Calu3 (cell line): ENCODE data around the gene SRGAP2C. TPM values are rescaled to one million over a fixed set of nuclear protein-coding genes. Genes with fewer than 3 reads are reported as not detected.
"Not testable (repeated sequence)": the region's sequence is repeated elsewhere in the genome, so short reads cannot be mapped to it uniquely, and the experiment has no call there.

Experiments used
- BruUV-seq: library from RNA; stranded (reverse); fragments of 400-500 nt; replicated peaks from 2 replicates; lab custom pipeline; 2021; lab: Mats Ljungman, UMichigan
- CTCF ChIA-PET: fragments of 300-600 bp; sonication (Branson Sonifier 250); formaldehyde crosslinking; loops from one replicate; lab custom pipeline; 2022; ENCODE audit warnings: antibody characterized with exemption; lab: Charles Lee
- DNase-seq: peaks from one replicate; pipeline ENCODE4 v3.0.0; 2022
- H3K27ac Mint-ChIP-seq: one replicate; pipeline ENCODE4 v1.8.0; 2022; ENCODE audit warnings: mixed read lengths; ENCODE audit not compliant: unreplicated experiment
- H3K27me3 Mint-ChIP-seq: one replicate; pipeline ENCODE4 v1.8.0; 2022; ENCODE audit warnings: mixed read lengths; ENCODE audit not compliant: unreplicated experiment
- H3K36me3 Mint-ChIP-seq: one replicate; pipeline ENCODE4 v1.8.0; 2022; ENCODE audit warnings: mild to moderate bottlenecking, moderate library complexity, mixed read lengths; ENCODE audit not compliant: insufficient read depth, unreplicated experiment
- H3K4me1 Mint-ChIP-seq: one replicate; pipeline ENCODE4 v1.8.0; 2022; ENCODE audit warnings: mild to moderate bottlenecking, low read depth, mixed read lengths; ENCODE audit not compliant: unreplicated experiment
- H3K4me3 Mint-ChIP-seq: one replicate; pipeline ENCODE4 v1.8.0; 2022; ENCODE audit warnings: mild to moderate bottlenecking, low read depth, moderate library complexity, mixed read lengths; ENCODE audit not compliant: unreplicated experiment
- H3K9me3 Mint-ChIP-seq: one replicate; pipeline ENCODE4 v1.8.0; 2022; ENCODE audit warnings: low read depth, mixed read lengths; ENCODE audit not compliant: unreplicated experiment
- intact Hi-C: fragments of 100-400 bp; cut with micrococcal nuclease; formaldehyde crosslinking; loops from one replicate; pipeline ENCODE4 v1.10.0; 2022; ENCODE audit not compliant: unreplicated experiment
- total RNA-seq: library from RNA; stranded (reverse); gene quantifications from 2 replicates; pipeline ENCODE4 v1.2.3, GENCODE V29; 2022

The SRGAP2C gene
- total RNA-seq, 1 experiment from 2014 or later, result 22.6 TPM

GRCh38 chr1:121317491-121318468 is 133.0 kb downstream of the SRGAP2C start:
- intact Hi-C loops, H3K36me3 Mint-ChIP-seq, CTCF ChIA-PET, H3K4me1 Mint-ChIP-seq, DNase-seq, H3K9me3 Mint-ChIP-seq, H3K4me3 Mint-ChIP-seq, H3K27ac Mint-ChIP-seq, H3K27me3 Mint-ChIP-seq, BruUV-seq: not testable (repeated sequence)

GRCh38 chr1:121318687-121319086 is 133.9 kb downstream of the SRGAP2C start:
- H3K4me3 Mint-ChIP-seq, DNase-seq, CTCF ChIA-PET, H3K27me3 Mint-ChIP-seq, BruUV-seq, H3K27ac Mint-ChIP-seq, H3K9me3 Mint-ChIP-seq, H3K4me1 Mint-ChIP-seq, intact Hi-C loops, H3K36me3 Mint-ChIP-seq: not testable (repeated sequence)

- intact Hi-C loops, BruUV-seq, H3K27me3 Mint-ChIP-seq, H3K4me3 Mint-ChIP-seq, CTCF ChIA-PET, H3K36me3 Mint-ChIP-seq, H3K4me1 Mint-ChIP-seq, DNase-seq, H3K9me3 Mint-ChIP-seq, H3K27ac Mint-ChIP-seq: not testable (repeated sequence)
Measured at GRCh38 chr1:121321660-121322059, 136.9 kb downstream of the SRGAP2C start.

- H3K27ac Mint-ChIP-seq, H3K9me3 Mint-ChIP-seq, BruUV-seq, H3K27me3 Mint-ChIP-seq, H3K4me3 Mint-ChIP-seq, DNase-seq, H3K4me1 Mint-ChIP-seq, intact Hi-C loops, CTCF ChIA-PET, H3K36me3 Mint-ChIP-seq: not testable (repeated sequence)
Measured at GRCh38 chr1:121324726-121325125, 140.0 kb downstream of the SRGAP2C start.

DNA sequence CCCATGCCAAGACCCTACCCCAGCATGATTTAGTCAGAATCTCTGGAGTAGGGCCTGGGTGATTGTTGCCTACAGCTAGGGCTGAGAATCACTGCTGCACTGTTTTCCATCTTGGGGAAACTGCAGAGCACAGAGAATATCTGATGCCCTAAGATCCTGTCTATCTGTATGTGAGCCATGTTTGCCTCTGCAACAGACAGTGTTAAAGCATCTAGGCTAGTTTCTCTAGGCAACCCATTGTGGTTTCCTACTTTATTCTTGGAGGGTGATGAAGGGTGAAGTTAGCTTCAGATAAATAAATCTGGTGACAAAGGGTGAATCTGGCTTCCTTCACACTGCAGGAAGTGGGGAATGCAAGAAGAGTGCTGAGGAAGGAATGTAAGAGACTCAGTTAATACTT is 147.4 kb downstream of the SRGAP2C start:
- BruUV-seq, CTCF ChIA-PET, H3K4me1 Mint-ChIP-seq: not testable (repeated sequence)

GRCh38 chr1:121332599-121333562 is 148.1 kb downstream of the SRGAP2C start:
- H3K4me3 Mint-ChIP-seq, H3K27ac Mint-ChIP-seq, BruUV-seq, intact Hi-C loops, H3K27me3 Mint-ChIP-seq, H3K36me3 Mint-ChIP-seq, H3K4me1 Mint-ChIP-seq, CTCF ChIA-PET, H3K9me3 Mint-ChIP-seq, DNase-seq: not testable (repeated sequence)

More for the DNA sequence above, 147.4 kb downstream of the SRGAP2C start:
- H3K36me3 Mint-ChIP-seq, DNase-seq, H3K4me3 Mint-ChIP-seq, H3K9me3 Mint-ChIP-seq, H3K27ac Mint-ChIP-seq, H3K27me3 Mint-ChIP-seq, intact Hi-C loops: not testable (repeated sequence)

DNA sequence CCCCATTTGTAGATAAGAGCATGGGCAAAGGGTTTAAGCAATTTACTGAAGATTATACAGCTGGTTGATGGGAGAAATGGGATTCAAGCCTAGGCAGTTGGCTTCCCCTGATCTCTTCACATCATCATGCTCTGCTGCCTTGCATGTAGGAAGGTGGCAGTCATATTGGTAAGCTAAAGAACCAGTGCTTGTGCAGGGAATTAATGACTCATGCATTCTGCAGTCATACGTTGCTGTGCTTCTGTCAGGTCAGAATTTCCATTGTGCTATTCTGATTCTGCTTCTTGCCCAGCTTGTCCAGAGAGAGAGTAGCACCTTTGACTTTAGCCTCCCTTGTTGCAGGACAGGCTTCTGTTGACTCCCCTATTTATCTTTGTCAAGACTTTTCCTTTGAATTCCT is 153.2 kb downstream of the SRGAP2C start:
- H3K27me3 Mint-ChIP-seq, CTCF ChIA-PET, H3K27ac Mint-ChIP-seq, H3K36me3 Mint-ChIP-seq, BruUV-seq, intact Hi-C loops, DNase-seq, H3K9me3 Mint-ChIP-seq, H3K4me1 Mint-ChIP-seq, H3K4me3 Mint-ChIP-seq: not testable (repeated sequence)

GRCh38 chr1:121339611-121340010 is 154.8 kb downstream of the SRGAP2C start:
- H3K27me3 Mint-ChIP-seq, H3K36me3 Mint-ChIP-seq, H3K27ac Mint-ChIP-seq, H3K4me3 Mint-ChIP-seq, DNase-seq, H3K4me1 Mint-ChIP-seq, H3K9me3 Mint-ChIP-seq, BruUV-seq, intact Hi-C loops, CTCF ChIA-PET: not testable (repeated sequence)

- H3K36me3 Mint-ChIP-seq, H3K27me3 Mint-ChIP-seq, H3K4me1 Mint-ChIP-seq, intact Hi-C loops, DNase-seq, CTCF ChIA-PET, H3K9me3 Mint-ChIP-seq, BruUV-seq, H3K4me3 Mint-ChIP-seq, H3K27ac Mint-ChIP-seq: not testable (repeated sequence)
Measured at GRCh38 chr1:121343311-121343906, 158.6 kb downstream of the SRGAP2C start.
